HG03354 (cell line): Measurements from ENCODE around the gene ODF4.
"Not testable (repeated sequence)": the region's sequence is repeated elsewhere in the genome, so short reads cannot be mapped to it uniquely, and the experiment has no call there.

Source experiments
- ATAC-seq: cut with Tn5 transposase; IDR thresholded peaks from one replicate; pipeline ENCODE4 v1.9.1; 2021; ENCODE audit warnings: mild to moderate bottlenecking; ENCODE audit not compliant: unreplicated experiment, poor library complexity, severe bottlenecking

ODF4 gene

DNA sequence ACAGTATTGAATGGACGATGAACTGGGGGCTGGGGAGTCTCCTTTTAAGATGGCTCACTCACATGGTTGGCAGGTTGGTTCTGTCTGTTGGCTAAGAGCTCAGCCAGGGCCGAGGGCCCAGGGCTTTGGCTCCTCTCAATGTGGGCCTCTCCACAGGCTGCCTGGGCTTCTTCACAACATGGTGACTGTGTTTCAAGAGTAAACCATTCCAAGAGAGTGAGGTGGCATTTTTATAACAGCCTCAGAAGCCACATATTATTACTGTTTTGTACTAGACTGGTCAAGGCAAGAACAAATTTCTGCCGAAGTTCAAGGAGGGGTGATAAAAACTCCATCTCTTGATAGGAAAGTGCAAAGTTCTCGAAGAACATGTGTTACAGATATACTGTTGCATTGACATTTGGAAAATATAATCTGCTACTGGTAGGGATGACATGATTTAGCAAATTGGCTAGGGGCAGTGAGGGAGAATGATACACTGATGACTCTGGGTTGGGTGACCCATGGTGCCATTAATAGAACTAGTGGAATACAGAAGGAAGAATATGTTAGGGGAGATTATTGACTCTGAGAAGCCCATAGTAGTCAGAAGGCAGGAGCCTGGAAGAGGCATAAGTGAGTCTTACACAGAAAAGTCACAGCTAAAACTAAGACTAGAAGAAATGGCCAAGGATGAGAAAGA, 23.2 kb downstream of the ODF4 start:
- no peak for ATAC-seq

DNA sequence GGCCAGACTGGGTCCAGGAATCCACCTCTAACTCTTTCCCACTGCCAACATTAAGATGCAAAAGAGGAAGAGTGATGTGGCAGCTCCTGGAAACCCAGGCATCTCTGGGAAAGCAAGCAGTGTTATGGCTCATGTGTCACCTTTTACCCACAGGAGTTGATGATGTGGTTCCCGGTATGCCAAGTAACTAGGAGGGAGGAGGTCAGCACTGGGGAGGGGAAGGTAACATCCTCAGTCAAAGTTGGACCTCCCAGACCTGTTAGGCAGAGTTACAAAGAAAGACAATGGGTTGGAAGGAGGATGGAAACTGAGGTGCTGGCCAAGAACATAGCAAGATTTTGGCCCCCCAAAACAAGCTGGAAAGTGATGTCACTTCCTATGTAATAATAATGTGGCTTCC, 25.5 kb downstream of the ODF4 start:
- no peak for ATAC-seq

DNA sequence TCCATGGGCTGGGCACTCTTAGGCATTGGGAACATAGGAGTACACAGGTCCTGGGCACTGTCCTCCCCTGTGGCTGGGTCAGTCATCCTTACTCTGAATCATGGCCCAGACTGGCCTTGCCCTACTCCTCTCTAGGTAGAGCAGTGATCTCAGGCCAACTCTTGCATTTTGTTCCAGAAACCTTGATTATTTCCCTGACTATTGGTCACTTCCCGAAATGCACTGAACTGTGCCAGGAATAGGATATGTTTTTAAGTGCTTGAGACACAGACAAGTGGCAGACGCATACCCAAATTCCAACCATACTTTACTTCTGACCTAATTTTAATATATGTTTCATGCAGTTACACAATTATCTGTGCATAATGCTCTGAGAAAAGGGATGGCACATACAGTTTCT, 26.6 kb downstream of the ODF4 start:
- ATAC-seq, result no peak

DNA sequence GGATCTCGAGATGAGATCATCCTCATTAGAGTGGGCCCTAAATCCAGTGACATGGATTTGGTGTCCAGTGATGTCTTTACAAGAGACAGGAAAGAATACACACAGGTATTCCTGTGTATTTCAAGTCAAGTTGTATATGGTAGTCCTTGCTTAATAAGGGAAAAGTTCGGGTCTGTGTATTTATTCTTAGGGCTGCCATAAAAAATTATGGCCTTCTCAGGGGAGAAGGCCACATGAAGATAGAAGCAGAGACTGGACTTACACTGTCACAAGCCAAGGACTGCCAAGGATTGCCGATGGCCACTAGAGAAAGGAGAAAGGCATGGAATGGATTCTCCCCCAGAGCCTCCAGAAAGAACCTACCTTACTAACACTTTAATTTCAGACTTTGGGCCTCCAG, 28.6 kb downstream of the ODF4 start:
- no peak for ATAC-seq

DNA sequence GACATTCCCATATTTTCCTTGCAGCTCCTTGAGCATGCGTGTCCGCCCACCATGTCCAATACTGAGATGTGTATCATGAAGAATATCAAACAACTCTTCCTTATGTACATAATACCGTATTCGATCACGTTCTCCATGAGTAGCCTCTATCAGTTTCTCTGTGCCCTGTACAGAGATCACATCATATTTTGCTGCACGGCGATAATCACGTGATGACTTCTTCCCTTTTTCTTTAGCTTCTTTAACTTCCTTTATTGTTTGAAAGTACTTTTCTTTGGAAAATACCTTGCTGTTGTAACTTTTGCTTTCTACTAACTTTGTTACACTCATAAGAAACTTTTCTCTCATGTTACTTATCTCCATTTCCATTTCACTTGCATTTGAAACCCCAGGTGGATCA, 30.3 kb downstream of the ODF4 start:
- ATAC-seq, result no peak

DNA sequence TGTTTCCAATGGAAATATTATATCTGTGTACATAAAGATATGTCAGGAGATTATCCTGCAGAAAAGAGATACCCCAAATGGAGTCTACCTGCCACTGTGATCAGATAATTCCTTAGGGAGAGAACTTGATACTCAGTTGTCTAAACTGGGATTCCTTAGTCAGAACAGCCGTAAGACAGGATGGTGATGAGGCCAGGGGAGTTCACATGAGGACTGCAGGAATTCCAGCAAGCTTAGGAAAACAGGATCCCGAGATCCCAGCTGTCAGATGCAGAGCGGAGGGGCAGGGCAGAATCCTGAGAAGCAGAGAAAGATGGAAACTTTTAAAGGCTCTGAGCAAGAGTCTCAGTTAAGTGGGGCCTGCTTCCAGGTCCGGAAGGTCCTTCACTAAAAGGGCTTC, 32.1 kb downstream of the ODF4 start:
- no peak for ATAC-seq

DNA sequence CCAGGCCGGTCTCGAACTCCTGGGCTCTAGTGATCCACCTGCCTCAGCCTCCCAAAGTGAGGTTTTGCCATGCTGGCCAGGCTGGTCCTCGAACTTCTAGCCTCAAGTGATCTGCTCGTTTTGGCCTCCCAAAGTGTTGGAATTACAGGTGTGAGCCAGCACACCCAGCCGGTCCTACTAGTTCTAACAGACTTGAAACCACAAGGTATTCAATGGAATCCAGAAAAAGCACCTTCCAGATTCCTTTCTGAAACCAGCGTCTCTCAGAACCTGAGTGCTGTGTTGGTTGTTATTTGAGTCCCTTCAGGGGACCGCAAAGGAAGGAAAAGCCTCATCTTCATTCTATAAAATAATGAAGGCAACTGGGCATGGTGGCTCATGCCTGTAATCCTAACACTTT, 32.8 kb downstream of the ODF4 start:
- ATAC-seq, result no peak

DNA sequence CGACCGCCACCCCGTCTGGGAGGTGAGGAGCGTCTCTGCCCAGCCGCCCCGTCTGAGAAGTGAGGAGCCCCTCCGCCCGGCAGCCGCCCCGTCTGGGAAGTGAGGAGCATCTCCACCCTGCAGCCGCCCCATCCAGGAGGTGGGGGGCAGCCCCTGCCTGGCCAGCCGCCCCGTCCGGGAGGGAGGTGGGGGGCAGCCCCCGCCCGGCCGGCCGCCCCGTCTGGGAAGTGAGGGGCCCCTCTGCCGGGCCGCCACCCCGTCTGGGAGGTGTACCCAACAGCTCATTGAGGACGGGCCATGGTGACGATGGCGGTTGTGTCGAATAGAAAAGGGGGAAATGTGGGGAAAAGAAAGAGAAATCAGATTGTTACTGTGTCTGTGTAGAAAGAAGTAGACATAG, 34.2 kb downstream of the ODF4 start:
- not testable (repeated sequence) for ATAC-seq

DNA sequence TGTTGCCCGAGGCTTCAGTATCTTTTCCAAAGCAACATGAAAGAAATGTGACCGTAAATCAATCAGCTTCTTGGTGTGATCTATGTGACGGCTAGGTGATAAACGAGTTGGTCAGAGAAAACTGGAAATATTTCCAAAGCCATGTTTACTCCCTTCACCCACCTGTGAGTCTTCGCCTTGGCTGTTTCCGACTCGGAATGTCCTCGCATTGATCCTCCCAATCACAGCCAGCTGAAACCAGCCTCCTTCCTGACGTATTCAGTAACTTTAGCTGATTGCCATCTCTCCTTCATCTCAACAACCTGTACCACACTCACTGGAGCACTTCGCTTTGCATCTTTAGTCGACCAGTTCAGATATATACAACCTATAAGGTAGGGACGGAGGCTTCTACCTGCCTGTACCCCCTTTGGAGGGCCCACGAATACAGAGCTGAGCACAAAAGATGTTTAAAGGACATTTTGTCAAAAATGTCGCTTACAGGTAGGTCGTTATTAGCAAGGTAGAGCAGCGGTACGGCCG, 36.2 kb downstream of the ODF4 start:
- ATAC-seq, result no peak

DNA sequence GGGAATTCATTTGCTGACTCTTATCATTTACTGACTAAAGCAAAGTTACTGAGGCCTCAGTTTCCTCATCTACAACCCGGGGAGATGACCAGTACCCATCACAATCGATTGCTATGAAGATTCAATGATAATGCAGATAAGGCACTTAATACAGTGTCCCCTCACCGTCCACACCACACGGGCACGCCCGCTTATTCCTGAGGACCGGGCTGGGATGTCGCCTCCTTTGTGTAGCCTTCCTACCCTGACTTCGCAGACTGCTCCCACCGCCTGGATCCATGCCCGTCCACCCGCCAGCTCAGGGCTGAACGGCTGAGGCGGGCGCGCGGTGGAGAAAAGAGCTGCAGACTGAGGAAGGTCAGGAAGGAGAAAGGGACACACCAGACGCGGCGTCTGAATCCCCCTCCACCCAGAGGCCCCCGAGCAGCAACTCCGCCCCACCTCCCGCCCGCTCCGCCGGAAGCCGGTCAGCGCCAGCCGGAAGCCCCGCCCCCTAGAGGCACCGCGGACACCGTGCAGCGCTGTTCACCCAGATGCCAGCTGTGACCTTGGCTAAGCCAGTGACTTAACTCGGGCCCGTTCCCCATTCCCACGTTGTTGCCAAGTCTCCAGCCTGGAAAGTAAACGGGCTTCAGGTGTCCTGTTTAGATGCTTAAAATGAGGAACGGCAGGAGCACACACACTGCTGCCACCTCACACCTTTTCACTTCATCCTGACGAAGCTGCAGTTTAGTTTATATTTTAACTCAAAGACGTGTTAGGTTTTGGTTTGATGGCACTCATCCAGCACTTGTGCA, 36.8 kb downstream of the ODF4 start, which contains the start of gene KRABD2:
Gene KRABD2, minus strand, starts transcription at position 434 of the 797 bp plus-strand sequence.
- peak; percentile 93 for ATAC-seq

DNA sequence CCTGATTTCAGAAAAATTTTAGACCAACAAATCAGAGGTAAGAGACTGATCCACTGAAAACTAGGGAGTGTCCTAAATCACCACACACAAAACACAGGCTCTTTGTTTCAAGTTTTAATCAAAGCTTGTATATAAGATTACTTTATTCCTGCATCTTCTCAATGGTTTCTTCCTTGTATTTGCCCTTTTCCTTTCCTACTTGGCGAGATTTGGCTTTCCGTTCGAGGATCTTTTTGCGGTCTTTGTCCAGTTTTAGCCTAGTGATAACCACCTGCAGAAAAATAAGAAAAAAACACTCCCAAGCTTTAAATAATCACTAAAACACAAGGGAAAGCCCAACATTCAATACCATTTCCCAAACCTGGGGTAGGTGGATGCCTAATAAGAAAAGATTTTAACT, 37.8 kb downstream of the ODF4 start:
- no peak for ATAC-seq

DNA sequence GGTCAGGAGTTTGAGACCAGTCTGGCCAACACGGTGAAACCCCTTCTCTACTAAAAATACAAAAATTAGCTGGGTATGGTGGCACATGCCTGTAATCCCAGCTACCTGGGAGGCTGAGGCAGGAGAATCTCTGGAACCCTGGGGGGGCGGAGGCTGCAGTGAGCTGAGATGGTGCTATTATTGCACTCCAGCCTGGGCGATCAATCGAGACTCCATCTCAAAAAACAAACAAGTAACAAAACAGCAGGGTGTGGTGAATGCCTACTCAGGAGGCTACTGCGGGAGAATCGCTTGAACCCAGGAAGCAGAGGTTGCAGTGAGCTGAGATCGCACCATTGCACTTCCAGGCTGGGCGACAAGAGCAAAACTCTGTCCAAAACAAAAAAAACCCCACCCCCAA, 38.5 kb downstream of the ODF4 start:
- ATAC-seq, result not testable (repeated sequence)

DNA sequence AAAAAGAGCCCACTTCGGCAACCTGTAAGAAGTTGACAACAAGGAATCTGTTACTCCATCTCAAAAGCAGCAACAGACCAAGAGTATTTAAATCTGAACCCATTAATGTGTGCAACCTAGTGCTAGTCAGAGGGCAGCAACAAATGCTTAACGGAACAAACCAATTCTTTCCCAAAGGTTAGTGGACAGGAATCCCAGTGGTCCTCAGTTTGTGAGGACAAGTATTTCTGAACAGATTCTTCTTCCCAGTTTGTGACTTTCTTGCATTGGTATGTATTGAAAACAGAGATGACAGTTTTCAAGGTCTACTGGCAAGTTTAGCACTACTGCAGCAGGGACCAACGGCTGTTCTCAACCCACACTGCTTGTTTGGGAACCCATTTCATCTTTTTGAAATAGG, 40.4 kb downstream of the ODF4 start:
- ATAC-seq, result no peak

DNA sequence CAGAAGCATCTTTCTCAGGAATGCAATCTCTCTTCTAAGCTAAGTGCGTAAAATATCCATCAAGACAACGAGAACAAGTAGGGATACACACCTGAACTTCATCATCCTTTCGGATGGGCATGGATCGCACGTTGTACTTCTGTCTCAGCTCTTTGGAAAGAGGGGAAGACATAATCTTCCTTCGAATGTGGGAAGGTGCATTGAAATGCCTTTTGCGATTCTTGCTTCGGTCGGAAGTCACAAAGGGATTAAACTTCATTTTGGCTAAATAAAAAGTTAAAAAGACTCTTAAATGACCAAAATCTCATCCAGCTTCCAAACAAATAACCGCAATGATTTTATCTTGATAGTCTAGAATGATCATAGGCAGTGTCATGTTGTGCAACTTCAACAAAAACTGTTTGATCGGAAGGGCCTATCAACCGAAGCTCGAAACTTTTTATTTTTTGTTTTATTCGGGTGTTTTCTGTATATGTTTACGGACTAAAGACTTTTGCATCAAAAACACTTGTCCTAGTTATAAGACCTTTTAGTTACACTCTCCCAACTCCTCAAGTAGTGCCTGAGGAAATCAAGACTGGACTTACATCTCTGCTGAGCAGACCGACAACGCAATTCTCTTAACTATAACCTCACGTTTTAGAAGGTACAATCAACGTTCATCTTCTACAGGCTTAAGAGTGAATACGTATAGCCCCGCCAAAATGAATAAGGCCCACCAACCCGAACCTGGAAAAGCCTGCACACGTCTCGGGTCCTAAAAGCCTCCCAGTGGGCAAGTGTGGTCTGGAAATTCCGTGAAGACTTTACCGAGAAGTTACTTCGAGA, 42.6 kb downstream of the ODF4 start:
- ATAC-seq, result no peak

DNA sequence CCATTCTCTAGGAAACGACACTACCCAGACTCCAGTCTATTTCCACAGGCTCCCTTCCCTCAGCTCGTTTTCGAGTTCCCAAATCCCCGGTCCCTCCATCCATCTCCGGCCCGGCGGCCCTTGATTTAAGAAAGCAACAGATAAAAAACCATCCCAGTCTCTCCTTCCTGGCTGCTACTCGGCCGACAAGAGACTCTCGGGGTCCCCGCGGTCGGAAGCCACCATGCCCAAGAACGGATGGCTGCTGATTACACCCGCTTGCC, 43.2 kb downstream of the ODF4 start:
- peak; percentile 12 for ATAC-seq

DNA sequence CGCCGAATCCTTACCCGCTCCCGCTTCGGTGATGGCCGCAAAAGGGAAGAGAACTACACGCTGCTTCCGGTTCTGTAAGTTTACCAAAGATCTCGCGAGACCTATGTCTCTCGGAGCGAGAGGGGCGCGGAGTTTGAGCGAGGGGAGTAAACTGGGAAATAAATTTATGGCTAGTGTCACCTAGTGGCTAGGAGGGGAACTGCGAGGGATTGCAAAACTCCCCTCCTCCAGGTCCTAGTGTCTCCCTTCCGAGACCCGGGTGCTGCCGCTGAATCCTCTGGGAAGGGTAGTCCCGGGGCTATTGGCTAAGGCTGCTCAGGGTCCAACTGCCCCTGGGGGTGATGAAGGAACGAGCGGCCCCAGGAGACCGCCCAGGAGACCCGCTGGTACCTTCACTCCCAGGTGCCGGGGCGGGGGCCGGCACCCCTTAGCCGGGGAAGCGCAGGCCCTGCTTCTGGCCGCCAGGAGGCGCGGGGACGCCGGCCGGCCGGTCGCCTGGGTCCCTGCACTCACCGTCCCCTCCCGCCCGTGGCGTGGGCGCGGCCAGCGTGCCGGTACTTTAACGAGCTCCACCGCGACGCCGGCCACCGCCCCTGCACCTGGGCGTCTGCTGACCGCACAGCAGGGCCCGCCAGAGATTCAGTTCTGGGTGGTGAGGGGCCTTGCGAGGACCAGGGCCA, 43.6 kb downstream of the ODF4 start, which contains the start of gene RPL26:
Gene RPL26, minus strand, starts transcription at position 51 of the 680 bp plus-strand sequence. CDS start 883 bp downstream, outside the sequence.
- ATAC-seq, result peak; percentile 90

DNA sequence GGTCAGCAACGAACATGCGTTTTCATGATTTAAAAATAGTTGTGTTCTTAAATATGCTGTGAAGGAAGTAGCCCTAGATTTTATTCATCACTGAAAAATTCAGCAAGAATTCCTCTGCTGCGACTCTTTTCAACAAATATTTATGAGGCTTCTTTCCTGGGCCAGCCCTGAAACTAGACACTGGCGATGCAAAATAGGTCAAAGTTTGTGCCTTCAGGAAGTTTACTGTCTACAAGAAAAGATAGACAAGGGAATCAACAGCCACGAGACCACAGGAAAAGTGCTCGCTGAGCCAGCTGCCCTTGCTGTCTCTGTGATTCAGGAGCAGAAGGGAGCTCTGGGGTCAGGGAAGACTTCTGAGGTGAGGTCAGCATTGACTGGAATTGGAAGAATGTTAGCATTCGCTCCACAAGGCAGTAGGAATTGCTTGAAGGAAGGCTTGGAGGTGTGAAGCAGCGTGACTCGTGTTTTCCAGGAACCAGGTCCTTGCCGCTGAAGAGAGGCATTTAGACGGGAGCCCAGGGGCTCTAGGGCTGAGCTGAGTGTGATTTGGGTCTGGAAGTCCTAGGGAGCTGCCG, 45.2 kb downstream of the ODF4 start:
- ATAC-seq, result no peak

DNA sequence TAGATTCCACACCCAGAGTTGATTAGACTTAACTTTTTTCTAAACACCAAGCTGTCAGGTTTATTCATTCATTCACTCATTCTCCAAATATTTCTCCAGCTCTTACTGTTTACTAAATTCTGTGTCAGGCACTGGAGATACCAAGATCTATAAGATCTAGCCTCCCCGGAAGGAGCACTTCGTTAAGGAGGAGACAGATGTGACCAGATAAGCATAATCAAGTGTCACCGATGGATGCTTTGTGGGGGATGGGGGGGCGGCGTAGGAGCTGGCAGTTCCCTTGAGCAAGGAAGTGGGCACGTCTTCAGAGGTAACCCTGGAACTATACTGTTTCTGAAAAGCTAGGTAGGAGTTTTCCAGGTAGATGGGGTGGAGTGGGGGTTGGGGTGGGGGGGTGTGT, 47.2 kb downstream of the ODF4 start:
- ATAC-seq, result no peak

DNA sequence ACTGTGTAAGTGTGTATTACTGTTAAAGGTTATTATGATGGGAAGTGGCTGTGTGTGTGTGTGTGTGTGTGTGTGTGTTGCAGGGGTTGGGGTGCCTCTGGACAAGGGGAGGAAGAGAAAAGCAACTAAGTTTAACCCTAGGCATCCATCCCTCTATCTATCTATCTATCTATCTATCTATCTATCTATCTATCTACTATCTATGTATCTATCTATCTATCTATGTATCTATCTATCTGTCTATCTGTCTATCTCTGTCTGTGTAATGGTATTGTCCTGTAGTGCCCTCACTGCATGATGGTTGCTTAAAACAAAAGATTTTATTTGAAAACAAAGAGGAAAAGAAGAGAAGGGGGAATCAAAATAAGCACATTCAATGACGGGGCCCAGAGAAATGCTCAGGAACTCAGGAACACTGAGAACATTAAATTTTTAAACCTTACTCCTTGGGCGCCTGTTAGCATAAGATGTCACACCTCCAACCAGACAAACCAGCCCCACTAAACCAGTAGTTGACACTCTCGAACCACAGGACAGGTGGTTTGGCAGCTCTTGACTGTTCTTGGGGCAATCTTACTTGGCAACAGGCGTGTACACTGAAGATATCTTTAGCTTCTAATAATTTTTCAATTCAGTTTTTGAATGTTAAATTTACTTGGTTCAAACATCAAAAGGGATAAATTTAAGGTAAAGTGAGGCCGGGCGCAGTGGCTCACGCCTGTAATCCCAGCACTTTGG, 48.4 kb downstream of the ODF4 start:
- ATAC-seq, result no peak
